ENCODE measurements around the gene FOXO3. TPM values are rescaled to one million over a fixed set of nuclear protein-coding genes. Genes with fewer than 3 reads are reported as not detected.

Gene FOXO3
- total RNA-seq, 4 donors from 2014 or later = 111 to 293 (median 183) TPM

GRCh38 chr6:108574457-108575141, 13.9 kb downstream of the FOXO3 start:
- H3K36me3 ChIP-seq = peaks cover 0 to 48% of the 10 kb centered on the region in 2 donors
- TF ChIP-seq CTCF (IDR thresholded peaks at IDR 0.05 in 4 of 5, conservative IDR thresholded peaks at IDR 0.05 in 1 of 5) = no peak
- intact Hi-C loops (cut with DNase I; ENCODE audit: low total_unique reads) (no loop called here), in situ Hi-C loops (cut with MboI; ENCODE audit: low sequenced_read_pairs in 4 of 4) (loop anchor here in 1 of 4 donors (25.0 kb wide), 1 partner anchor 88 kb away; no protein-coding TSS in a partner anchor)
- DNase-seq (no peak), ATAC-seq (peak; percentile 69 to 70)
- peak overlapping the region; percentile 19 to 84 (median 79) for H3K27ac ChIP-seq
- no peaks in the 10 kb centered on the region for H3K9me3 ChIP-seq
- H3K4me3 ChIP-seq = peak overlapping the region in 3 of 4 donors; percentile 7 to 17 (median 8)
- peaks cover 80 to 89% of the 10 kb centered on the region in 2 donors for H3K4me1 ChIP-seq
- no peaks in the 10 kb centered on the region for H3K27me3 ChIP-seq

GRCh38 chr6:108575905-108576494, 15.3 kb downstream of the FOXO3 start:
- H3K27me3 ChIP-seq = no peaks in the 10 kb centered on the region
- TF ChIP-seq POLR2A (IDR thresholded peaks at IDR 0.05) (no peak), CTCF (IDR thresholded peaks at IDR 0.05 in 4 of 5, conservative IDR thresholded peaks at IDR 0.05 in 1 of 5) (no peak)
- H3K27ac ChIP-seq = peak overlapping the region; percentile 77 to 84 (median 82)
- intact Hi-C loops (cut with DNase I; ENCODE audit: low total_unique reads) (no loop called here), in situ Hi-C loops (cut with MboI; ENCODE audit: low sequenced_read_pairs in 4 of 4) (no loop called here)
- H3K4me1 ChIP-seq = peaks cover 83 to 90% of the 10 kb centered on the region in 2 donors
- peaks cover 0 to 34% of the 10 kb centered on the region in 2 donors for H3K36me3 ChIP-seq
- DNase-seq (no peak), ATAC-seq (no peak)
- no peaks in the 10 kb centered on the region for H3K9me3 ChIP-seq
- no peak overlapping the region for H3K4me3 ChIP-seq

GRCh38 chr6:108576709-108577108, 16.0 kb downstream of the FOXO3 start:
- TF ChIP-seq CTCF (IDR thresholded peaks at IDR 0.05 in 4 of 5, conservative IDR thresholded peaks at IDR 0.05 in 1 of 5) = no peak
- TF ChIP-seq POLR2A (IDR thresholded peaks at IDR 0.05) = no peak
- no peaks in the 10 kb centered on the region for H3K9me3 ChIP-seq
- intact Hi-C loops (cut with DNase I; ENCODE audit: low total_unique reads) (no loop called here), in situ Hi-C loops (cut with MboI; ENCODE audit: low sequenced_read_pairs in 4 of 4) (no loop called here)
- ATAC-seq (no peak), DNase-seq (no peak)
- H3K4me1 ChIP-seq = peaks cover 83 to 90% of the 10 kb centered on the region in 2 donors
- peaks cover 0 to 27% of the 10 kb centered on the region in 2 donors for H3K36me3 ChIP-seq
- H3K4me3 ChIP-seq = no peak overlapping the region
- peak overlapping the region; percentile 77 to 84 (median 82) for H3K27ac ChIP-seq
- H3K27me3 ChIP-seq = no peaks in the 10 kb centered on the region

- TF ChIP-seq CTCF (IDR thresholded peaks at IDR 0.05 in 4 of 5, conservative IDR thresholded peaks at IDR 0.05 in 1 of 5) (no peak), POLR2A (IDR thresholded peaks at IDR 0.05) (no peak)
- Histone ChIP-seq H3K27ac (peak overlapping the region; percentile 77 to 84 (median 82)), H3K36me3 (peaks cover 0 to 17% of the 10 kb centered on the region in 2 donors), H3K9me3 (no peaks in the 10 kb centered on the region), H3K4me1 (peaks cover 97 to 99% of the 10 kb centered on the region in 2 donors), H3K4me3 (peak overlapping the region in 1 of 4 donors; percentile 2), H3K27me3 (no peaks in the 10 kb centered on the region)
- in situ Hi-C loops (cut with MboI; ENCODE audit: low sequenced_read_pairs in 4 of 4) (no loop called here), intact Hi-C loops (cut with DNase I; ENCODE audit: low total_unique reads) (no loop called here)
- DNase-seq (no peak), ATAC-seq (no peak)
These were observed 17.4 kb downstream of the FOXO3 start for GRCh38 chr6:108578166-108578565.

Data from gastrocnemius medialis (tissue), 4 donors.